Stimulated activated CD4-positive, alpha-beta T cell treated with anti-CD3 and anti-CD28 coated beads, Interleukin-12 subunit alpha, Interleukin-12 subunit beta, amount 100 ng/mL, for 24 hours (primary cell): ENCODE results near the gene ZBTB16.

Experiments used
- DNase-seq, 2 experiments: peaks; one replicate each; pipeline ENCODE4 v3.0.0-alpha.2; 2020; ENCODE audit warnings: low read depth in 2 of 2

The ZBTB16 gene

GRCh38 chr11:114260077-114260476 is 200.6 kb downstream of the ZBTB16 start:
- DNase-seq: no peak

GRCh38 chr11:114260483-114260882 is 201.0 kb downstream of the ZBTB16 start:
- DNase-seq: no peak

- DNase-seq: no peak
Observed at GRCh38 chr11:114261791-114262190, 202.3 kb downstream of the ZBTB16 start.

GRCh38 chr11:114262681-114263512 is 203.4 kb downstream of the ZBTB16 start:
- no peak for DNase-seq

- no peak for DNase-seq
Observed at GRCh38 chr11:114263513-114264170, 204.1 kb downstream of the ZBTB16 start.

- DNase-seq: no peak
Observed at GRCh38 chr11:114264381-114264780, 204.9 kb downstream of the ZBTB16 start.

GRCh38 chr11:114265122-114265878 is 205.8 kb downstream of the ZBTB16 start:
- no peak for DNase-seq

- DNase-seq: no peak
Observed at GRCh38 chr11:114269498-114269897, 210.0 kb downstream of the ZBTB16 start.

- DNase-seq: no peak
Observed at GRCh38 chr11:114270531-114271270, 211.2 kb downstream of the ZBTB16 start.

GRCh38 chr11:114271316-114271715 is 211.8 kb downstream of the ZBTB16 start:
- DNase-seq: no peak

GRCh38 chr11:114272311-114272710 is 212.8 kb downstream of the ZBTB16 start:
- DNase-seq: no peak

GRCh38 chr11:114273071-114273470 is 213.6 kb downstream of the ZBTB16 start:
- no peak for DNase-seq

GRCh38 chr11:114273890-114274635 is 214.6 kb downstream of the ZBTB16 start:
- DNase-seq: no peak

- DNase-seq: no peak
Observed at GRCh38 chr11:114274637-114275036, 215.1 kb downstream of the ZBTB16 start.

GRCh38 chr11:114275280-114275679 is 215.8 kb downstream of the ZBTB16 start:
- DNase-seq: no peak

- DNase-seq: no peak
Observed at GRCh38 chr11:114276077-114276476, 216.6 kb downstream of the ZBTB16 start.

- no peak for DNase-seq
Observed at GRCh38 chr11:114277637-114278341, 218.3 kb downstream of the ZBTB16 start.

GRCh38 chr11:114278342-114279065 is 219.0 kb downstream of the ZBTB16 start:
- DNase-seq: no peak

- no peak for DNase-seq
Observed at GRCh38 chr11:114279792-114280546, 220.5 kb downstream of the ZBTB16 start.
